Left lung (tissue), 10 donors: Measurements from ENCODE around the gene MED8. TPM values are rescaled to one million over a fixed set of nuclear protein-coding genes. Genes with fewer than 3 reads are reported as not detected.
"Not testable (repeated sequence)": the region's sequence is repeated elsewhere in the genome, so short reads cannot be mapped to it uniquely, and the experiment has no call there.

Experiments
- ATAC-seq: fragments of 200-7000 bp; cut with Tn5 transposase; one replicate; pipeline ENCODE4 v1.9.1; 2020; ENCODE audit warnings: moderate library complexity
- DNase-seq, 4 donors: peaks; one replicate each; pipeline ENCODE4 v3.0.0-alpha.2; 2013 to 2020
- H3K27ac ChIP-seq, 2 donors: fragments of 200-600 bp; sonication (generic) in 1 of 2; one replicate each; pipeline versions ENCODE4 v1.5.0 to v1.8.0; 2020 to 2021
- H3K27me3 ChIP-seq, 2 donors: fragments of 200-600 bp; sonication (generic) in 1 of 2; one replicate each; pipeline versions ENCODE4 v1.5.0 to v1.8.0; 2020 to 2021
- H3K36me3 ChIP-seq, 2 donors: fragments of 200-600 bp; sonication (generic) in 1 of 2; one replicate each; pipeline versions ENCODE4 v1.5.0 to v1.8.0; 2020 to 2021
- H3K4me1 ChIP-seq, 2 donors: fragments of 200-600 bp; one replicate each; pipeline ENCODE4 v1.8.0; 2021
- H3K4me3 ChIP-seq, 2 donors: fragments of 200-600 bp; sonication (generic) in 1 of 2; one replicate each; pipeline versions ENCODE4 v1.5.0 to v1.8.0; 2020 to 2021; ENCODE audit warnings: mild to moderate bottlenecking in 1 of 2
- H3K9me3 ChIP-seq, 2 donors: fragments of 200-600 bp; sonication (generic) in 1 of 2; one replicate each; pipeline versions ENCODE4 v1.5.0 to v1.8.0; 2020 to 2021
- intact Hi-C, 2 donors: fragments of 100-400 bp; cut with DNase I; formaldehyde crosslinking; loops; one replicate each; pipeline versions ENCODE4 v1.11.2 to v1.14.2; 2022
- polyA plus RNA-seq, 6 donors: library from polyadenylated mRNA; unstranded; fragments of 120-200 nt; gene quantifications; one replicate each; pipeline ENCODE4 v1.2.1, GENCODE V29; 2013; ENCODE audit not compliant: insufficient read length in 6 of 6
- total RNA-seq, 2 donors: library from RNA; stranded (reverse); fragmentation: NEBNext Ultra II Directional; extraction: Animal tissue kit (Norgen Biotek cat#: 25700); gene quantifications; one replicate each; pipeline ENCODE4 v1.2.1, GENCODE V29; 2021
- TF ChIP-seq, protein P1 (sequence below), 2 donors: fragments of 200-600 bp; sonication (generic) in 1 of 2; IDR thresholded peaks; one replicate each; pipeline versions ENCODE4 v1.5.0 to v1.8.0; 2021; ENCODE audit warnings: antibody characterized with exemption in 2 of 2
- donor health status: DM: no; HTN: yes; CAD: no.
- donor health status: DM: no; HTN: no; CAD: no.

The MED8 gene
- total and polyA plus RNA-seq, 8 donors: 32.1 to 48.5 (median 37.1) TPM

DNA sequence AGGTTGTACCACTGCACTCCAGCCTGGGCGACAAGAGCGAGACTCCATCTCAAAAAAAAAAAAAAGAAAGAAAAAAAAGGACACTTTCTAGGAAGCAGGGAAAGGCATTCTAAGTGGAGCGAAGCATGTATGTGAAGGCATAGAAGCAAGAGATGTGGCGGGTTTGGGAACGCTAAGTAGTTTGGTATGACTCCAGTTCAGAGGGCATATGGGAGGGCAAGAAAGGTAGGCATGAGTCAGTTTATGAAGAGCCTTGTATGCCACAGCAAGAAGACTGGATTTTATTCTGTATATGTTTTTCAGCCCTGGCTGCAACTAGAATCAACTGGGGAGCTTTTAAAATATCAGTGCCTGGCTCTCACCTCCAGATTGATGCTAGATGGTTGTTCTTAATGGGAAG is 17.4 kb downstream of the MED8 start:
- H3K4me3 ChIP-seq: no peak overlapping the region
- H3K27ac ChIP-seq: peak overlapping the region in 1 of 2 donors; percentile 48
- DNase-seq (no peak), ATAC-seq (no peak)
- H3K36me3 ChIP-seq: no peaks in the 10 kb centered on the region
- no peaks in the 10 kb centered on the region for H3K27me3 ChIP-seq
- no peaks in the 10 kb centered on the region for H3K9me3 ChIP-seq
- TF ChIP-seq, protein P1, sequence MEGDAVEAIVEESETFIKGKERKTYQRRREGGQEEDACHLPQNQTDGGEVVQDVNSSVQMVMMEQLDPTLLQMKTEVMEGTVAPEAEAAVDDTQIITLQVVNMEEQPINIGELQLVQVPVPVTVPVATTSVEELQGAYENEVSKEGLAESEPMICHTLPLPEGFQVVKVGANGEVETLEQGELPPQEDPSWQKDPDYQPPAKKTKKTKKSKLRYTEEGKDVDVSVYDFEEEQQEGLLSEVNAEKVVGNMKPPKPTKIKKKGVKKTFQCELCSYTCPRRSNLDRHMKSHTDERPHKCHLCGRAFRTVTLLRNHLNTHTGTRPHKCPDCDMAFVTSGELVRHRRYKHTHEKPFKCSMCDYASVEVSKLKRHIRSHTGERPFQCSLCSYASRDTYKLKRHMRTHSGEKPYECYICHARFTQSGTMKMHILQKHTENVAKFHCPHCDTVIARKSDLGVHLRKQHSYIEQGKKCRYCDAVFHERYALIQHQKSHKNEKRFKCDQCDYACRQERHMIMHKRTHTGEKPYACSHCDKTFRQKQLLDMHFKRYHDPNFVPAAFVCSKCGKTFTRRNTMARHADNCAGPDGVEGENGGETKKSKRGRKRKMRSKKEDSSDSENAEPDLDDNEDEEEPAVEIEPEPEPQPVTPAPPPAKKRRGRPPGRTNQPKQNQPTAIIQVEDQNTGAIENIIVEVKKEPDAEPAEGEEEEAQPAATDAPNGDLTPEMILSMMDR (IDR thresholded peaks at IDR 0.05): no peak
- intact Hi-C loops: no loop called here
- peaks cover 8 to 42% of the 10 kb centered on the region in 2 donors for H3K4me1 ChIP-seq

DNA sequence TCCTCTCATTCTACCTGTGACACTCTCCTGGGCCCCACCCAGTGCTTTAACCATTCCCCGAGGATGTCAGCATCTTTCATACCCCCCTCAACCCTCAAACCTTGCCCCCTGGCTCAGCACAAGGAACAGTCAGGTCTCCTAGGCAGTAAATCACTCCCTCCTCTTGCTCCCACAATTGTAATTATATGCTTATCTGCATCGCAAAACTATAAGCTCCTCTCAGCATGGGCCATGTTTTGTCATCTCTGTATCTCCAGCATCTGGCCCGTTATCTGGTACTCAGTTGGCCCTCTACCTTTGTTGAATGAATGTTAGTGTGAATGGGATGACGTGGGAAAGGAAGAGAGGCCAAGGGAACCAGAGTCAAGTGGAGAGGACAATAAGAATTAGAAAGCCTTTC is 19.0 kb downstream of the MED8 start:
- intact Hi-C loops: no loop called here

GRCh38 chr1:43369779-43370178 is 19.8 kb downstream of the MED8 start:
- H3K4me1 ChIP-seq: peaks cover 20 to 66% of the 10 kb centered on the region in 2 donors
- H3K36me3 ChIP-seq, DNase-seq, H3K9me3 ChIP-seq, intact Hi-C loops, H3K27me3 ChIP-seq, ATAC-seq, H3K27ac ChIP-seq, H3K4me3 ChIP-seq: not testable (repeated sequence)

More for the DNA sequence above, 19.0 kb downstream of the MED8 start:
- no peak overlapping the region for H3K4me3 ChIP-seq
- no peaks in the 10 kb centered on the region for H3K9me3 ChIP-seq
- H3K36me3 ChIP-seq: peaks cover 0 to 2% of the 10 kb centered on the region in 2 donors
- DNase-seq (no peak), ATAC-seq (no peak)
- H3K27me3 ChIP-seq: no peaks in the 10 kb centered on the region
- H3K27ac ChIP-seq: no peak overlapping the region
- TF ChIP-seq, protein P1 (IDR thresholded peaks at IDR 0.05): no peak
- H3K4me1 ChIP-seq: peaks cover 20 to 58% of the 10 kb centered on the region in 2 donors

GRCh38 chr1:43368646-43369020 is 21.0 kb downstream of the MED8 start:
- TF ChIP-seq, protein P1 (IDR thresholded peaks at IDR 0.05): no peak
- DNase-seq (no peak), ATAC-seq (no peak)
- intact Hi-C loops: no loop called here
- peak overlapping the region; percentile 88 to 94 for H3K4me3 ChIP-seq
- H3K4me1 ChIP-seq: peaks cover 20 to 72% of the 10 kb centered on the region in 2 donors
- no peaks in the 10 kb centered on the region for H3K9me3 ChIP-seq
- H3K36me3 ChIP-seq: peaks cover 3 to 21% of the 10 kb centered on the region in 2 donors
- H3K27me3 ChIP-seq: no peaks in the 10 kb centered on the region
- peak overlapping the region; percentile 91 to 97 for H3K27ac ChIP-seq

GRCh38 chr1:43367904-43368645 is 21.5 kb downstream of the MED8 start, which contains the start of gene ELOVL1:
Gene ELOVL1 (minus strand): TSS chr1:43368011. CDS start chr1:43365609, 2,402 bp downstream.
- Histone ChIP-seq H3K9me3 (no peaks in the 10 kb centered on the region), H3K4me1 (peaks cover 20 to 71% of the 10 kb centered on the region in 2 donors), H3K36me3 (peaks cover 6 to 27% of the 10 kb centered on the region in 2 donors), H3K27me3 (no peaks in the 10 kb centered on the region), H3K27ac (peak within 1 kb of the TSS; percentile 91 to 97), H3K4me3 (peak within 1 kb of the TSS; percentile 88 to 94)
- ATAC-seq (peak; percentile 92), DNase-seq (peak; percentile 87 to 99 (median 93))
- intact Hi-C loops: no loop called here
- TF ChIP-seq, protein P1 (IDR thresholded peaks at IDR 0.05): no peak
